ENCODE measurements around the gene ZNF428.
"Not testable (repeated sequence)": the region's sequence is repeated elsewhere in the genome, so short reads cannot be mapped to it uniquely, and the experiment has no call there.

ZNF428 gene

DNA sequence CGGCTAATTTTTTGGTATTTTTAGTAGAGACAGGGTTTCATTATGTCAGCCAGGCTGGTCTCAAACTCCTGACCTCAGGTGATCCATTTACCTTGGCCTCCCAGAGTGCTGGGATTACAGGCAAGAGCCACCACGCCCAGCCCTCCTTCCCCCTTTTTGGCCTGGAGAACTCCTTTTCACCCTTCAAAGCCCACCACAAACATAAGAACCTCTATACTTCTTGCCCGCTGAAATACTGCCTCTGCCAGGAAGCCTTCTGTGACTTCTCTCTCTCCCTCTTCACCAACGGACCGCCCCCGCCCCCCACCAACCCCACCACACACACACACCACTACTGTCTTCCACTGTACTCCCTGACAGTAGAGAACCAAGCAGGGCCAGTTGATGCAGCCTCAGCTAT is 2.5 kb downstream of the ZNF428 start:
- no peak for DNase-seq (ENCODE audit: low read depth)

GRCh38 chr19:43616306-43616705 is 3.1 kb downstream of the ZNF428 start:
- no peak for DNase-seq (ENCODE audit: low read depth)

GRCh38 chr19:43612374-43612773 is 7.1 kb downstream of the ZNF428 start:
- no peak for DNase-seq (ENCODE audit: low read depth)

DNA sequence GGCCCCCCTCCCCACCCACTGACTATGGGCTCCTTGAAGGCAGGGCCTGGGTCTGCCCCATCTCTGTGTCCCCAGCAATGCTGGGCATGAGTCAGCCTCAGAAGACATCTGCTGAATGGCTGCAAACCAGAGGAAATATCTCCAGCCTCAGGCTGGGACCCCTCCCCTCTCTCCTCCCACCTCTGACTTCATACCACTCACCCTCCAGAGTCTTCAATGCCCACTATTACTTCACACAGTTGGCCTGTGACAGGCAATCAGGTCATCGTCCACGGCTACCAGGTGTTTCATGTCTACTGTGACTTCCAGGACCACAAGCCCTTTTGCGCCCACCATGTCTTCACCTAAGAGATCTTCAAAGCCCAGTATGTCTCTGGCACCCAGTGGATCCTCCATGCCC is 7.6 kb downstream of the ZNF428 start, which contains the start of gene SRRM5:
Gene SRRM5, plus strand, starts transcription at position 301 of the 400 bp plus-strand sequence. Its CDS starts 34 bp downstream, at position 335.
- no peak for DNase-seq (ENCODE audit: low read depth)

GRCh38 chr19:43610493-43610892 is 8.9 kb downstream of the ZNF428 start:
- DNase-seq (ENCODE audit: low read depth): no peak

DNA sequence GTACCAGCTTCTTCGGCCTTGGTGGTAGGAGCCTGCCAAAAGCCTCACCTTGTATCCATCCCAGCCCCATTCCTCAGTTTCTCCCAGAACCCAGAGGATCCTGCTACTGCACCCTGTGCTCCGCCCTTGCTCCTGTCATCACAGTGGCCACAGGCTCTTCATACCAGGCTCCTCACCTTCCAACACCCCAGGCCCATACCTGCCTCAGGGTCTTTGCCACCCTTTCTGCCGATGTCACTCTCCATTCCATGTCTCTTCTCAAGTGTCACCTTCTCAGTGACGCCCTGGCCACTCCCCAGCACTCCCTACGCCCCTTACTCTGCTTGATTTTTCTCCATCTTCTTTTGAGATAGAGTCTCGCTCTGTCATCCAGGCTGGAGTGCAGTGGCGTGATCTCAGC is 9.6 kb downstream of the ZNF428 start:
- DNase-seq (ENCODE audit: low read depth): no peak

DNA sequence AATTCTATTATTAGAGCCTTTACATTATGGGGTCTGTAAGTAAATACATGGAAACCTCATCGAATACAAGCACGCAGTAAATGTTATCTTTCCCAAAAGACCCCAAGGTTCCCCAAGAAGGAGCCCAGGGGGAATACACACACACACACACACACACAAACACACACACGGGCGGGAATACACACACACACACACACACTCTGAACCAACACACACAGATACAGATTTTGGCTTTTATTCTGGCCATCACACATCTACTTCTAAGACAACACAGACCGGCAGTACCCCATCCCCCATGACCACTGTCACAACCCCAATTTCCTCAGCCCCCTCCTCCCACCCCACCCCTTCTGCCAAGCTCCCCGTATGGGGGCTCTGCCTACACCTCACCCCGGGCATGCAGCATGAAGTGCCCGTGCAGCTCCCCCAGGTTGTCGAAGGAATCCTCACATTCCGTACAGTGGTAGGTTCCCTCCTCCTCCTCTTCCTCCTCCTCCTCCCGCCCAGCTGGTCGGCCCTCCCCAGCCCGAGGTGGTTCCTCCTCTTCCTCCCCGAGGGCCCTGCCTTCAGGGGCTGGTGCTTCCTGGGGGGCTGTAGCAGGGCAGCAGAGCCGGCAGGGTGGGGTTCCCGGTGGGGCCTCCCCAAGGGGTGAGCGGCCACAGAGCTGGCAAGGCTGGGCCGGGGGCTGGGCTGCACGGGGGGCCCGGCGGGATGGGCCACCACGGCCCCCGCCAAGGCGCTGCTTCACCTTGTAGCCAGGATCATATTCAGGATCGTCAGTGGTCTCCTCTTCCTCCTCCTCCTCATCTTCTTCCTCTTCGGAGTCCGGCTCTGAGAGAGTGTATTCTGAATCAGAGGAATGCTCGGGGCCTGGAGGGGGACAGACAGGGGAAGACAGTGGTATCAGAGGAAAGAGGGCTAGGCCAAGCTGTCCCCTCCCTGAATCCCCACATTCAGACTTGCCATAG is 11.9 kb downstream of the ZNF428 start:
- DNase-seq (ENCODE audit: low read depth): no peak

GRCh38 chr19:43606569-43607229 is 12.7 kb downstream of the ZNF428 start:
- no peak for DNase-seq (ENCODE audit: low read depth)

DNA sequence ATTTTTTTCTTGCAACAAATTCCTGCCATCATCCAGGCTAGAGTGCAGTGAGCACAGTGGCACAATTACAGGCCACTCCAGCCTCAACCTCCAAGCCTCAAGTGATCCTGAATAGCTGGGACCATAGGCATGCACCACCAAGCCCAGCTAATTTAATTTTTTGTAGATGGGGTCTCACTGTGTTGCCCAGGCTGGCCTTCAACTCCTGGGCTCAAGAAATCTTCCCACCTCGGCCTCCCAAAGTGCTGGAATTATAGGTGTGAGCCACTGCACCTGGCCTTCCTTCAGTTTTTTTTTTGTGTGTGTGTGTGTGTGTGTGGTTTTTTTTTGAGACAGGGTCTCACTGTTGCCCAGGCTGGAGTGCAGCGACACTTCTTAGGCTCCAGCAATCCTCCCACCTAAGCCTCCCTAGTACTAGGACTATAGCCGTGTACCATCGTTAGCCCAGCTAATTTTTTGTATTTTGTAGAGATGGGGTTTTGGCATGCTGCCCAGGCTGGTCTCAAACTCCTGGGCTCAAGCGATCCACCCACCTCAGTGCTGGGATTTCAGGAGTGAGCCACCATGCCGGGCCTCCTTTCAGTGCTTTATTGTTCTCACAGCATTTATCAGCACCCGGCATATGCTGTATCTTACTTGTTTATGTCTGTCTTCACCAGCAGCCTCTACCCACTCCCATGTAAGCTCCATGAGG is 13.4 kb downstream of the ZNF428 start:
- no peak for DNase-seq (ENCODE audit: low read depth)

DNA sequence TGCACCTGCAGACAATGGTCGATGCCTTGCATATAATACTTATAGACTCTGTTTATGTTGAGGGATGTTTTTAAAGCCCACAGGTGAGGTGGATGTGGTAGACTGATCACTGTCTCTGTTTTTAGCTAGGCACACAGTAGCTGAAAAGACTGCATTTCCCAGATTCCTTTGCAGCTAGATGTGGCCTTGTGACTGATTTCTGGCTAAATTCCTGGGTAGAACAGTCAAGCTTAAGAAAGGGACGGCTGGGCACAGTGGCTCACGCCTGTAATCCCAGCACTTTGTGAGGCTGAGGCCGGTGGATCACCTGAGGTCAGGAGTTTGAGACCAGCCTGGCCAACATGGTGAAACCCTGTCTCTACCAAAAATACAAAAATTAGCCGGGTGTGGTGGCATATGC is 19.1 kb downstream of the ZNF428 start:
- DNase-seq (ENCODE audit: low read depth): not testable (repeated sequence)

- no peak for DNase-seq (ENCODE audit: low read depth)
These were observed 19.7 kb downstream of the ZNF428 start for GRCh38 chr19:43599635-43600295.

GRCh38 chr19:43598445-43599240 is 20.8 kb downstream of the ZNF428 start:
- DNase-seq (ENCODE audit: low read depth): no peak

- DNase-seq (ENCODE audit: low read depth): no peak
These were observed 21.6 kb downstream of the ZNF428 start for GRCh38 chr19:43597876-43598275.

DNA sequence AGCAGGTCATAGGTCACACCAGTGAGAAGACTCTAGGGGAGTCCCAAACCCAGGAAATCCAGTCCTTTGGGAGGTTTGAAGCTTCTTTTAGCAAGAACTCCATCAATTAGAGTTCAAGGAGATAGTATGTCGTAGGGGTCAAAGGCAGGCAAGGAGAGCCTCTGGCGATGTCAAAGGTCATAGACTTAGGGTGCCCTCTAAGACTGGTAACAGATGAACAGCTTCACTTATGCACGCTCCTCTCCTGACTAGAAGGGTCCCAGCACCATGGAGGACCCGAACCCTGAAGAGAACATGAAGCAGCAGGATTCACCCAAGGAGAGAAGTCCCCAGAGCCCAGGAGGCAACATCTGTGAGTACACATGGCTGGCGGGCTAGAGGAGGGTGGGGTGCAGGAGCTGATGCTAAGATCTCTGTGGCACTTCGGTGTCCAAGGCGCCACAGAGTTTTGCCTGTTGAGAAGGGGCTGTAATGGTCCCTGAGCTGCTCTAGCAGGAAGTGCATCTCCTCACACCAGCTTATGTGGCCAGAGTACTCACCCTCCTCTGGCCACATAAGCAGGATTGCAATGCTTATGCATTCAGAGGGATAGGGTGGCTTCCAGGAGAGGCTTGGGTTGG is 22.5 kb downstream of the ZNF428 start:
- no peak for DNase-seq (ENCODE audit: low read depth)

DNA sequence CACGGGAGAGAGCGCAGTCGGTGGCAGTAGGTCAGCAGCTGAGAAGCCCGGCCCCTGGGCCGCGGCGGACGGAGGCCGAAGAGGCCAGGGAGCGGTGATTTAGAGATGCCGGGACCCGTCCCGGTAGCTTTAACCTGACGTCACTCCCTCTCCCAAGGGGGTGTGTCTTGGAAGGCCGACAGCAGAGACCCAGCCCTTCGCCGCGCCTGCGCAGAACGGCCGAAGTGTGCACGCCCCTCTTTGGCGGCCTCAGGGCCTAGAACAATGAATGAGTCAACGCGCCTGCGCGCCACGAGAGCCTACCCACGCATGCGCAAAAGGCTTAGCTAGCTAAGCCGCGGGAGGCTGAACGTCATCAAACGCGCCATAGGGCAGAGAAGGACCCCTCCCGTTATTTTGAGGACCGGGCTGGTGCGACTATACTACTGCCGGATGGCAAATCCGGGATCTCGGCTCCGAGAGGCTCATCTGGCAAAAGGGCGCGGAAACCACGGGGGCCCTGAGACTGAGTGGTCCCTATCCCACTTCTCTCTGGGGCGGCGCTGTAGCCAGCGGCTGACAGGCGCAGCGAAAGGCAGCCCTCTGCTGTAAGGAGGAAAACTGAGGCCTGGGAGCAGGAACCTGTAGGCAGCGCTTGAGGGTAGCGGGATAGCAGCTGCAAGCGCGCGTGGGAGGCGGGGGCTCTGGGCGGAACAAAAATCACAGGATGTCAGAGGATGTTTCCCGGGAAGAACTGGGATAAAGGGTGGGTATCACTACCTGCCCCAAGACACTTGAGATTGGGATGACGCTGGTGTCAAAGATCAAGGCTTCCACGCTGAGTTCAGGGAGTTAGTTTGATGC is 23.2 kb downstream of the ZNF428 start, which contains the start of the genes IRGQ and ZNF576:
Gene IRGQ, minus strand, starts transcription at position 136 of the 843 bp plus-strand sequence. CDS start 796 bp downstream, outside the sequence.
Gene ZNF576, plus strand, starts transcription at position 597 of the 843 bp plus-strand sequence. CDS start 514 bp downstream, outside the sequence.
- peak; percentile 100 for DNase-seq (ENCODE audit: low read depth)

- no peak for DNase-seq (ENCODE audit: low read depth)
These were observed 23.8 kb downstream of the ZNF428 start for GRCh38 chr19:43595605-43595998.

DNA sequence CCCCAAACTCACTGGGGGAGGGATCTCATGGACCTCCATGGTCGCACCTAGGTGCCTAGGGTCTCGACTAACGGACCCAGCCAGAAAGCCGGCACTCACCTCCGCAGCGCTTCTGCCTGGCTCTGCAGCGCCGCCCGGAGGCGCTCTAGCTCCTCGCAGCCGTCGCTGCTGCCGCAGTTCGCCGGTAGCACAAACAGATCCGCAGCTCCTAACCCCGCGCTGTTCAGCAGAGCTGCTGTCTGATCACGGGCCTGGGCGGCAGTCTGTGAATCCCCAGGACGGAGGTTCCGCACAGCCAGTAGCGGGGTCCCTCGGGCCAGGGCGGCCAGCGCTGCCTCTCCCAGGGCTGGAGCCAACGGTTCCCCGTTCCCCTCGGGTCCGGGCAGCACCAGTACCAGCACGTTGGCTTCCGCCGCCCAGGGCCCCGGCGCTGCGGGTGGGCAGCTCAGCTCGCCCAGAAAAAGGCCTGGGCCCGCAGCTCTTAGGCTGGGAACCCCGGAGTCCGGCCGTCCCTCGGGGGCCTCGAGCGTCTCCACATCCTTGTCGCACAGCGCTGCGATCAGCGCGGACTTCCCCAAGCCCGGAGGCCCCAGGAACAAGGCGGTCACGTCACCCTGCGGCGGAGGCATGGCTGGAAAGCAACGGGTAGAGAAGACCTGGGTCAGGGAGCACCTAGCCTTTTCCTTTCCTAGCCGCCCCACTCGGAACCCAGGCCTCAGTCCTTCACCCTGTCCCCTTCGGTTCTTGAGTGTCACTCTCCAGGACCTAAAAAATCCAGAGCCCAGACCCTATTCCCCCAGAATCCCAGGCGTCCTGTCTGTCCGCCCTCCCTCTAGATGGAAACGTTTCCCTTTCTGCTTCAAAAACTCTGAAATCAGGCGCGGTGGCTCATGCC is 24.5 kb downstream of the ZNF428 start:
- peak; percentile 59 for DNase-seq (ENCODE audit: low read depth)

DNA sequence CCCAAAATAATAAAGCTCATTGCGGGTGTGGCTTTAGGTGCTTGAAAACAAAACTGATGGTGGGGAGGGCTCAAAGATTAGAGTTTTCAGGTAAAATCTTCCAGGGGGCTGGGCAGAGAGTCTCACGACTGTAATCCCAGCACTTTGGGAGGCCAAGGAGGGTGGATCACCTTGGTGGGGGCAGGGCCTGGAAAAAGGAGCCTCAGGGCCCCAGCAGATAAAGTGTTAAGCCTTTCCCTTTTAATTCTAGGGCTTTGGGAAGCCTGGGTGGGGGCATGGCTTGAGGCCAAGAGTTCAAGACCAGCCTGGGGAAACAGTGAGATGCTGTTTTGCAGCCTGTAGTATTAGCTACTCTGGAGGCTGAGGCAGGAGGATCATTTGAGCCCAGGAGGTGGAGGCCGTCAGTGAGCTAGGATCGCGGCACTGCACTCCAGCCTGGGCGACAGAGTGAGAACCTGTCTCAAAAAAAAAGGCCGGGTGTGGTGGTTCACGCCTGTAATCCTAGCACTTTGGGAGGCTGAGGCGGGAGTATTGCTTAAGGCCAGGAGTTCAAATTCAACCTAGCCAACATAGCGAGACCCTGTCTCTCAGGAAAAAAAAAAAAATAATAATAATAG is 25.2 kb downstream of the ZNF428 start:
- DNase-seq (ENCODE audit: low read depth): no peak

All from activated T-helper 9 cell treated with anti-CD3 and anti-CD28 coated beads, Interleukin-2, amount 50 U/mL, for 16 hours (primary cell).